Body of pancreas (tissue), 4 donors: ENCODE measurements around the gene TMEM45A. TPM values are rescaled to one million over a fixed set of nuclear protein-coding genes. Genes with fewer than 3 reads are reported as not detected.
A peak's percentile ranks its signal among the peaks of the same experiment; 100 is the strongest.

ENCODE experiments used
- ATAC-seq: fragments of 150-250 bp; one replicate; pipeline ENCODE4 v1.9.1; 2016
- DNase-seq, 4 donors: peaks; one replicate each; pipeline ENCODE4 v3.0.0-alpha.2; 2019
- H3K27ac ChIP-seq, 4 donors: fragments of 200-600 bp; sonication (generic); 1 replicate in 3 of 4; 2 replicates in 1 of 4; pipeline versions ENCODE4 v1.5.1 to v1.6.1; 2016 to 2019; ENCODE audit warnings: mild to moderate bottlenecking in 1 of 4, mixed read lengths in 1 of 4, moderate library complexity in 1 of 4
- H3K27me3 ChIP-seq, 2 donors: fragments of 200-600 bp; sonication (generic); one replicate each; pipeline ENCODE4 v1.6.0; 2016; ENCODE audit warnings: mild to moderate bottlenecking in 1 of 2
- H3K36me3 ChIP-seq, 2 donors: fragments of 200-600 bp; sonication (generic); replicated peaks in 1 of 2; 2 replicates each; pipeline ENCODE4 v1.5.1; 2016; ENCODE audit warnings: low read depth in 2 of 2; ENCODE audit not compliant: insufficient read depth in 1 of 2
- H3K4me1 ChIP-seq: fragments of 200-600 bp; sonication (generic); one replicate; pipeline ENCODE4 v1.6.0; 2016
- H3K4me3 ChIP-seq, 2 donors: fragments of 200-600 bp; sonication (generic); 1 replicate in 1 of 2; 2 replicates in 1 of 2; pipeline ENCODE4 v1.5.1; 2016 to 2019
- H3K9me3 ChIP-seq, 3 donors: fragments of 200-600 bp; sonication (generic); 1 replicate in 2 of 3; 2 replicates in 1 of 3; pipeline ENCODE4 v1.5.1; 2016
- CTCF ChIP-seq, 7 experiments: fragments of 450-650 bp in 4 of 7; fragments of 200-600 bp in 3 of 7; sonication (generic) in 3 of 7; IDR thresholded peaks; one replicate each; pipeline ENCODE4 v1.5.1; 2016 to 2019; ENCODE audit warnings: antibody characterized with exemption in 7 of 7
- POLR2A ChIP-seq, 3 donors: fragments of 450-650 bp; IDR thresholded peaks; one replicate each; pipeline ENCODE4 v1.6.1; 2016; ENCODE audit warnings: antibody characterized with exemption in 3 of 3, mild to moderate bottlenecking in 2 of 3
- WGBS, 2 donors: methylation state at CpG; one replicate each; pipeline ENCODE4 v1.1.5; 2017; 5-methylcytosine and 5-hydroxymethylcytosine counted together
- intact Hi-C: fragments of 100-400 bp; cut with DNase I; formaldehyde crosslinking; loops from one replicate; pipeline ENCODE4 v1.15.1; 2023
- total RNA-seq, 2 donors: library from RNA; depleted of rRNA; stranded (reverse); fragments of >200 nt; gene quantifications; one replicate each; pipeline ENCODE4 v1.1.0, GENCODE V29; 2016

TMEM45A gene
- total RNA-seq, 2 donors from 2014 or later = 13.7 to 24.1 TPM

GRCh38 chr3:100591411-100591810, 99.0 kb downstream of the TMEM45A start:
- WGBS, 2 donors = 35% methylated on average over 3 of the region's 3 CpGs
- no peak overlapping the region for H3K4me3 ChIP-seq
- TF ChIP-seq POLR2A (IDR thresholded peaks at IDR 0.05) (no peak), CTCF (IDR thresholded peaks at IDR 0.05) (no peak)
- no peaks in the 10 kb centered on the region for H3K9me3 ChIP-seq
- H3K36me3 ChIP-seq = no peaks in the 10 kb centered on the region
- DNase-seq (no peak), ATAC-seq (peak; percentile 45)
- H3K27me3 ChIP-seq = no peaks in the 10 kb centered on the region
- H3K27ac ChIP-seq = peak overlapping the region in 1 of 4 donors; percentile 11
- intact Hi-C loops = no loop called here
- peaks cover 10% of the 10 kb centered on the region for H3K4me1 ChIP-seq

GRCh38 chr3:100600181-100601042, 108.0 kb downstream of the TMEM45A start:
- Histone ChIP-seq H3K27ac (no peak overlapping the region), H3K36me3 (no peaks in the 10 kb centered on the region), H3K9me3 (no peaks in the 10 kb centered on the region), H3K27me3 (no peaks in the 10 kb centered on the region), H3K4me1 (no peaks in the 10 kb centered on the region), H3K4me3 (no peak overlapping the region)
- DNase-seq = peak in 1 of 4 donors; percentile 4
- no peak for ATAC-seq
- intact Hi-C loops = loop anchor here (10.0 kb wide), 1 partner anchor 276 kb away; no protein-coding TSS in a partner anchor
- TF ChIP-seq CTCF (IDR thresholded peaks at IDR 0.05) (no peak), POLR2A (IDR thresholded peaks at IDR 0.05) (no peak)
- WGBS, 2 donors = 73 to 85% methylated on average over 10 to 11 of the region's 11 CpGs

GRCh38 chr3:100602506-100603444, 110.4 kb downstream of the TMEM45A start:
- WGBS, 2 donors = 46 to 58% methylated on average over 7 of the region's 7 CpGs
- Histone ChIP-seq H3K4me1 (no peaks in the 10 kb centered on the region), H3K36me3 (no peaks in the 10 kb centered on the region), H3K9me3 (no peaks in the 10 kb centered on the region), H3K4me3 (no peak overlapping the region), H3K27ac (no peak overlapping the region), H3K27me3 (no peaks in the 10 kb centered on the region)
- DNase-seq = no peak
- TF ChIP-seq POLR2A (IDR thresholded peaks at IDR 0.05) (no peak), CTCF (IDR thresholded peaks at IDR 0.05) (no peak)
- intact Hi-C loops = loop anchor here (10.0 kb wide), 1 partner anchor 278 kb away; no protein-coding TSS in a partner anchor
- no peak for ATAC-seq

GRCh38 chr3:100603469-100603868, 111.0 kb downstream of the TMEM45A start:
- ATAC-seq (peak; percentile 50), DNase-seq (peak in 2 of 4 donors; percentile 9)
- intact Hi-C loops = loop anchor here (10.0 kb wide), 1 partner anchor 279 kb away; no protein-coding TSS in a partner anchor
- 16 to 19% methylated on average over 5 of the region's 5 CpGs for WGBS, 2 donors
- no peaks in the 10 kb centered on the region for H3K36me3 ChIP-seq
- no peak for TF ChIP-seq POLR2A (IDR thresholded peaks at IDR 0.05)
- TF ChIP-seq CTCF (IDR thresholded peaks at IDR 0.05) = peak in 5 of 7 experiments; percentile 17 to 49 (median 37)
- H3K4me3 ChIP-seq = no peak overlapping the region
- H3K9me3 ChIP-seq = no peaks in the 10 kb centered on the region
- no peaks in the 10 kb centered on the region for H3K4me1 ChIP-seq
- H3K27me3 ChIP-seq = no peaks in the 10 kb centered on the region
- H3K27ac ChIP-seq = no peak overlapping the region
